Esophagus muscularis mucosa (tissue), 3 donors: ENCODE results near the gene TRAF1.

ENCODE experiments used
- POLR2A ChIP-seq: fragments of 450-650 bp; IDR thresholded peaks from one replicate; pipeline ENCODE4 v1.6.1; 2017; ENCODE audit warnings: antibody characterized with exemption, moderate library complexity, mild to moderate bottlenecking, low read depth
- POLR2AphosphoS5 ChIP-seq, 2 donors: sonication (generic); formaldehyde crosslinking; IDR thresholded peaks; one replicate each; pipeline ENCODE4 v1.6.1; 2017; ENCODE audit warnings: antibody characterized with exemption in 2 of 2
- TF ChIP-seq, protein P1 (sequence below), 3 experiments: fragments of 200-600 bp in 2 of 3; fragments of 450-650 bp in 1 of 3; sonication (generic) in 2 of 3; IDR thresholded peaks; one replicate each; pipeline ENCODE4 v1.5.1; 2017 to 2019; ENCODE audit warnings: antibody characterized with exemption in 3 of 3, mild to moderate bottlenecking in 2 of 3, moderate library complexity in 1 of 3

DNA sequence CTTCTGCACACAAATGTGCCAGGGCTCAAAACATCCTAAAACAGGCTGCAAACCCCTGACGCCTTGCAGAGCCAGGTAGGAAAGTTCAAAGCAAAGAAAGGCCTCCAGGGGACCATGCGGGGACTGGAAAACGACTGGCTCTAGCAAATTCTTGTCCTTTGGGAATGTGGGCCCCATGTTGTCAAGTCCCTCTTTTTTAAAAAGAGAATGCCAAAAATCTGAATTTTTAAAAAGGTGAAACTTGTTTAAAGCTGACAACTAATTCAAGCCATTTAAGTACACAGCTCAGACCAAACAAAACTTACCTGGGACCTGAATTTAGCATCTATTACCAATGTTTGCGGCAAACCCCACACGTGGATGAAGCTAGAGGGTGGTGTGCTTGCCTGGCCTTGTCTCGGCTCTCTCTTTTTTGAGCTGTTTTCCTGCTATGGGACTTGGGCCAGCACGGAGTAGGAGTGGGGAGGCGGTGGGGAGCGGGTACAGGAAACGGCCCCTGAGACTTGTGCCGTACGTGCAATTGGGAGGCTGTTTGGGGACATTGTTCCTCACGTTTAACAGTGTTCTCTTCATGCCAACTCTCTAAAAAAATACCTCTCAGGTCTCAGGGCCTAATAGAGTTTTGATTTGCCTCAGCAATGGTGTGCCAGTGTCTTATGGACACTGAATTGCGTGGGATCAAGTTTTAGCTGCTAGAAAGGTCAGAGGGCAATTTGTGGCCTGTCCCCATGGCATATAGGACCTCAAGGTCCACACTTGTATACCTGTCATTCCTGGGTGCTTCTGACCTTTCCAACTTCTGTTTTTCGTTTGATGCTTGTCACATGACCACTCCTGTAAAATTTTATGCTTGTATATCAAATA is 34.5 kb downstream of the TRAF1 start:
- TF ChIP-seq, protein P1, sequence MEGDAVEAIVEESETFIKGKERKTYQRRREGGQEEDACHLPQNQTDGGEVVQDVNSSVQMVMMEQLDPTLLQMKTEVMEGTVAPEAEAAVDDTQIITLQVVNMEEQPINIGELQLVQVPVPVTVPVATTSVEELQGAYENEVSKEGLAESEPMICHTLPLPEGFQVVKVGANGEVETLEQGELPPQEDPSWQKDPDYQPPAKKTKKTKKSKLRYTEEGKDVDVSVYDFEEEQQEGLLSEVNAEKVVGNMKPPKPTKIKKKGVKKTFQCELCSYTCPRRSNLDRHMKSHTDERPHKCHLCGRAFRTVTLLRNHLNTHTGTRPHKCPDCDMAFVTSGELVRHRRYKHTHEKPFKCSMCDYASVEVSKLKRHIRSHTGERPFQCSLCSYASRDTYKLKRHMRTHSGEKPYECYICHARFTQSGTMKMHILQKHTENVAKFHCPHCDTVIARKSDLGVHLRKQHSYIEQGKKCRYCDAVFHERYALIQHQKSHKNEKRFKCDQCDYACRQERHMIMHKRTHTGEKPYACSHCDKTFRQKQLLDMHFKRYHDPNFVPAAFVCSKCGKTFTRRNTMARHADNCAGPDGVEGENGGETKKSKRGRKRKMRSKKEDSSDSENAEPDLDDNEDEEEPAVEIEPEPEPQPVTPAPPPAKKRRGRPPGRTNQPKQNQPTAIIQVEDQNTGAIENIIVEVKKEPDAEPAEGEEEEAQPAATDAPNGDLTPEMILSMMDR (IDR thresholded peaks at IDR 0.05) = no peak
- TF ChIP-seq POLR2AphosphoS5 (IDR thresholded peaks at IDR 0.05) (no peak), POLR2A (no peak)
